K562 (cell line): Measurements from ENCODE around the gene GAB2. TPM values are rescaled to one million over a fixed set of nuclear protein-coding genes. Genes with fewer than 3 reads are reported as not detected.
A peak's percentile ranks its signal among the peaks of the same experiment; 100 is the strongest.

Source experiments
- CBFB ChIP-seq: sonication (generic); formaldehyde crosslinking; IDR thresholded peaks from 2 replicates; pipeline ENCODE4 v1.4.0; 2020; ENCODE audit warnings: mild to moderate bottlenecking, missing genetic modification reagents
- FOXP4 ChIP-seq: sonication (generic); formaldehyde crosslinking; IDR thresholded peaks from 2 replicates; pipeline ENCODE4 v1.8.0; 2022; ENCODE audit warnings: mild to moderate bottlenecking, missing genetic modification reagents, borderline replicate concordance
- HCFC1 ChIP-seq: IDR thresholded peaks from 2 replicates; pipeline ENCODE4 v1.6.1; 2012; ENCODE audit warnings: low read depth, low read length, improper control_type of control experiment
- MBD2 ChIP-seq: sonication (generic); IDR thresholded peaks from 2 replicates; pipeline ENCODE4 v1.6.1; 2016; ENCODE audit warnings: low read depth, borderline replicate concordance
- NCOA4 ChIP-seq: fragments of 450-650 bp; IDR thresholded peaks from 2 replicates; pipeline ENCODE4 v1.6.1; 2018; ENCODE audit warnings: mild to moderate bottlenecking; ENCODE audit not compliant: partially characterized antibody
- PHF8 ChIP-seq: fragments of 200-600 bp; sonication (generic); IDR thresholded peaks from 2 replicates; pipeline ENCODE4 v1.6.1; 2012; ENCODE audit warnings: mixed run types, mild to moderate bottlenecking, inconsistent platforms, low read length, moderate library complexity, borderline replicate concordance
- RBM25 ChIP-seq: fragments of 200-400 bp; formaldehyde crosslinking; IDR thresholded peaks from 2 replicates; pipeline ENCODE4 v1.6.1; 2018; ENCODE audit warnings: low read length, low read depth, moderate library complexity; ENCODE audit not compliant: severe bottlenecking
- SIN3A ChIP-seq, 2 experiments: fragments of 150-350 bp in 1 of 2; IDR thresholded peaks; 2 replicates each; pipeline ENCODE4 v1.6.1; 2011 to 2016; ENCODE audit warnings: borderline replicate concordance in 2 of 2, low read depth in 2 of 2, low read length in 2 of 2, mild to moderate bottlenecking in 2 of 2, moderate library complexity in 2 of 2; ENCODE audit not compliant: control insufficient read depth in 1 of 2
- SREBF1 ChIP-seq: fragments of 150-350 bp; IDR thresholded peaks from 2 replicates; pipeline ENCODE4 v1.6.1; 2014; ENCODE audit warnings: antibody characterized with exemption, low read depth, low read length, borderline replicate concordance
- SRF ChIP-seq, 2 experiments: fragments of 250-450, 450-650 bp in 1 of 2; sonication (Bioruptor Pico) in 1 of 2; sonication (generic) in 1 of 2; formaldehyde crosslinking; IDR thresholded peaks; 2 replicates each; pipeline versions ENCODE4 v1.5.0 to v1.5.1; 2020 to 2022; ENCODE audit warnings: mild to moderate bottlenecking in 1 of 2, missing genetic modification reagents in 1 of 2
- YY1 ChIP-seq, 3 experiments: IDR thresholded peaks; 2 replicates each; pipeline ENCODE4 v1.6.1; 2011; ENCODE audit warnings: low read length in 2 of 3, mild to moderate bottlenecking in 2 of 3, moderate library complexity in 2 of 3, borderline replicate concordance in 1 of 3, control low read depth in 1 of 3, low read depth in 1 of 3; ENCODE audit not compliant: insufficient read depth in 3 of 3, insufficient replicate concordance in 2 of 3, control insufficient read depth in 1 of 3, insufficient read length in 1 of 3; ENCODE audit errors: extremely low read depth in 1 of 3
- ZBTB7A ChIP-seq: IDR thresholded peaks from 2 replicates; pipeline ENCODE4 v1.6.1; 2011; ENCODE audit warnings: low read depth, mild to moderate bottlenecking, low read length, moderate library complexity, borderline replicate concordance; ENCODE audit not compliant: control insufficient read depth
- ZNF551 ChIP-seq: fragments of 250-450 bp; sonication (Bioruptor Pico); IDR thresholded peaks from 2 replicates; pipeline ENCODE4 v1.5.0; 2021; ENCODE audit warnings: mild to moderate bottlenecking, moderate library complexity
- ZNF668 ChIP-seq: fragments of 250-450 bp; sonication (Bioruptor Pico); IDR thresholded peaks from 2 replicates; pipeline ENCODE4 v1.8.0; 2022; ENCODE audit warnings: mild to moderate bottlenecking, inconsistent platforms
- ZNF707 ChIP-seq: fragments of 250-450 bp; sonication (Bioruptor Pico); conservative IDR thresholded peaks from 2 replicates; pipeline ENCODE4 v1.8.0; 2022; ENCODE audit warnings: inconsistent platforms, mild to moderate bottlenecking, moderate library complexity
- polyA plus RNA-seq, 8 experiments: library from polyadenylated mRNA; depleted of rRNA in 4 of 8; stranded (reverse) in 5 of 8; unstranded in 3 of 8; fragments of >200 nt; fragmentation: Nextera tagmentation in 2 of 8; fragmentation: Illumina TruSeq in 1 of 8; extraction: Ambion mirVana in 2 of 8; extraction: Trizol in 1 of 8; gene quantifications; 2 replicates each; pipeline versions ENCODE4 v1.2.1 to v1.2.3, GENCODE V29; 2011 to 2014; ENCODE audit warnings: inconsistent platforms in 1 of 8, missing spikeins in 1 of 8
- total RNA-seq, 7 experiments: library from RNA; depleted of rRNA in 6 of 7; stranded (reverse); fragments of >200 nt in 6 of 7; fragmentation: Illumina TruSeq in 2 of 7; extraction: Trizol in 2 of 7; gene quantifications; 2 replicates each; pipeline versions ENCODE4 v1.2.1 to v1.2.3, GENCODE V29; 2011 to 2021; ENCODE audit warnings: low replicate concordance in 1 of 7
- TF ChIP-seq, protein P1 (sequence below): fragments of 450-650 bp; IDR thresholded peaks from 2 replicates; pipeline ENCODE4 v1.6.1; 2017; ENCODE audit warnings: antibody characterized with exemption, mild to moderate bottlenecking
- TF ChIP-seq, protein P2 (sequence below), 2 experiments: fragments of 450-650 bp in 1 of 2; sonication (generic) in 1 of 2; formaldehyde crosslinking in 1 of 2; IDR thresholded peaks in 1 of 2; conservative IDR thresholded peaks in 1 of 2; 2 replicates each; pipeline versions ENCODE4 v1.6.1 to v1.8.1; 2016 to 2023; ENCODE audit warnings: mild to moderate bottlenecking in 2 of 2, moderate library complexity in 2 of 2, inconsistent platforms in 1 of 2, missing genetic modification reagents in 1 of 2

GAB2 gene
- total and polyA plus RNA-seq, 9 of the 15 experiments (the other 6 are each of a cell fraction or from before 2014, with no cell fraction given): 2.3 to 35.2 (median 16.1) TPM

DNA sequence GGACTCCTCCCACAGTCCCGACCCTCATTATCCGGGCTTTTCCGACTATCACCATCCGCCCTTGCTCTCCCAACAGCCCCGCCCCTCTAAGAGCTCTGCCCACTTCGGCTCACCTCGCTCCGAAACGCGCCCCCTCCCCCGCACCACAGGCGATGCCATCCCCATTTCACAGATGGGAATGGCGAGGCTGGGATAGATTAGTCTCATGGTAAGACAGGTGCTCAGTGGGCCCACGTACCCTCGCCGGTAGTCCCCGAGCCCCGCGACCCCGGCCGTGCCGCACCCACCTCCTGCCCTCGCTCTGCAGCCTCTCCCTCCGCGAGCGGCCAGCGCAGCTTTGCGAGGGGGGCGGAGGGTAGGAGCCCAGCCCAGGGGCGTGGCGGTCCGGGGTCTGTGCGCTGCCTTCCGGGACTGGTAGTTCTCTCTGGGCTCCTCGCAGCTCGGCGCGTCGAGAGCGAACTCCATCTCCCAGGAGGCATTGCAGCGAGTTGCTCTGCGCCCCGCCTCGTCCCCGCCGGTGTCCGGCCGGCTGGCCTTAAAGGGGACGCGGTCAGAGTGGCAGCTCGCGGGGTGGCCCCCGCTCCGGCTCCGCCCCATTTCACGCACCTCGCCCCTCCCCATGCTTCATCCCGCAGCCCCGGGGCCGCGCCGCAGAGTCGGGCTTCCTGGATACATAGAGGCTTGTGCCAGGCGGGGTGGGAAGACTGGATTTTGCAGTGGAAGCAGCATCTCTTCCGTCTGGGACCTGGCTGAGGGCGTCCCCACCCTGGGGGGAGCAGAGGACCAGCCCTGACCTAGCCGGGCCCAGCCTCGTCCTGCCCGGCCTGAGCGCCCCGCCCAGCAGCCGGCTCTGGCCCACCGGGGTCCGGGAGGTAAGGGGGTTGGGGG, 229.1 kb downstream of the GAB2 start, which contains the start of the genes KCTD21 and USP35 (continued):
- TF ChIP-seq PHF8: peak; percentile 68; the same call in 1 of the 2 replicates
- TF ChIP-seq, protein P1, sequence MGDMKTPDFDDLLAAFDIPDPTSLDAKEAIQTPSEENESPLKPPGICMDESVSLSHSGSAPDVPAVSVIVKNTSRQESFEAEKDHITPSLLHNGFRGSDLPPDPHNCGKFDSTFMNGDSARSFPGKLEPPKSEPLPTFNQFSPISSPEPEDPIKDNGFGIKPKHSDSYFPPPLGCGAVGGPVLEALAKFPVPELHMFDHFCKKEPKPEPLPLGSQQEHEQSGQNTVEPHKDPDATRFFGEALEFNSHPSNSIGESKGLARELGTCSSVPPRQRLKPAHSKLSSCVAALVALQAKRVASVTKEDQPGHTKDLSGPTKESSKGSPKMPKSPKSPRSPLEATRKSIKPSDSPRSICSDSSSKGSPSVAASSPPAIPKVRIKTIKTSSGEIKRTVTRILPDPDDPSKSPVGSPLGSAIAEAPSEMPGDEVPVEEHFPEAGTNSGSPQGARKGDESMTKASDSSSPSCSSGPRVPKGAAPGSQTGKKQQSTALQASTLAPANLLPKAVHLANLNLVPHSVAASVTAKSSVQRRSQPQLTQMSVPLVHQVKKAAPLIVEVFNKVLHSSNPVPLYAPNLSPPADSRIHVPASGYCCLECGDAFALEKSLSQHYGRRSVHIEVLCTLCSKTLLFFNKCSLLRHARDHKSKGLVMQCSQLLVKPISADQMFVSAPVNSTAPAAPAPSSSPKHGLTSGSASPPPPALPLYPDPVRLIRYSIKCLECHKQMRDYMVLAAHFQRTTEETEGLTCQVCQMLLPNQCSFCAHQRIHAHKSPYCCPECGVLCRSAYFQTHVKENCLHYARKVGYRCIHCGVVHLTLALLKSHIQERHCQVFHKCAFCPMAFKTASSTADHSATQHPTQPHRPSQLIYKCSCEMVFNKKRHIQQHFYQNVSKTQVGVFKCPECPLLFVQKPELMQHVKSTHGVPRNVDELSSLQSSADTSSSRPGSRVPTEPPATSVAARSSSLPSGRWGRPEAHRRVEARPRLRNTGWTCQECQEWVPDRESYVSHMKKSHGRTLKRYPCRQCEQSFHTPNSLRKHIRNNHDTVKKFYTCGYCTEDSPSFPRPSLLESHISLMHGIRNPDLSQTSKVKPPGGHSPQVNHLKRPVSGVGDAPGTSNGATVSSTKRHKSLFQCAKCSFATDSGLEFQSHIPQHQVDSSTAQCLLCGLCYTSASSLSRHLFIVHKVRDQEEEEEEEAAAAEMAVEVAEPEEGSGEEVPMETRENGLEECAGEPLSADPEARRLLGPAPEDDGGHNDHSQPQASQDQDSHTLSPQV: peak; percentile 70; the same call in 1 of the 2 replicates
- TF ChIP-seq FOXP4: peak; percentile 79; the same call in 1 of the 2 replicates
- TF ChIP-seq NCOA4: peak; percentile 89
- peak; percentile 57; the same call in 1 of the 2 replicates for TF ChIP-seq SREBF1
- peak in 1 of 2 experiments; percentile 79; a peak in 1 of 4 replicates for TF ChIP-seq SRF (CRISPR knock-in tag; IDR thresholded peaks at IDR 0.05)
- TF ChIP-seq YY1 (IDR thresholded peaks at IDR 0.05; ENCODE audit: borderline replicate concordance in 1 of 3, control insufficient read depth in 1 of 3, extremely low read depth in 1 of 3, insufficient read depth in 3 of 3, insufficient read length in 1 of 3, insufficient replicate concordance in 2 of 3, low read depth in 1 of 3, low read length in 2 of 3): peak in 1 of 3 experiments; percentile 7
- peak; percentile 98 for TF ChIP-seq HCFC1
- TF ChIP-seq ZNF551: no peak
- TF ChIP-seq SIN3A (IDR thresholded peaks at IDR 0.05; ENCODE audit: borderline replicate concordance in 2 of 2, control insufficient read depth in 1 of 2, low read depth in 2 of 2, low read length in 2 of 2): peak; percentile 71 to 90; a peak in 2 of 4 replicates
- peak; percentile 70 for TF ChIP-seq MBD2
- peak; percentile 99 for TF ChIP-seq RBM25
- TF ChIP-seq, protein P2, sequence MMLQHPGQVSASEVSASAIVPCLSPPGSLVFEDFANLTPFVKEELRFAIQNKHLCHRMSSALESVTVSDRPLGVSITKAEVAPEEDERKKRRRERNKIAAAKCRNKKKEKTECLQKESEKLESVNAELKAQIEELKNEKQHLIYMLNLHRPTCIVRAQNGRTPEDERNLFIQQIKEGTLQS (IDR thresholded peaks at IDR 0.05): no peak
- TF ChIP-seq, protein P2 (CRISPR knock-in tag; conservative IDR thresholded peaks at IDR 0.05): no peak
- TF ChIP-seq ZNF668 (CRISPR knock-in tag): no peak
- no peak for TF ChIP-seq CBFB (CRISPR knock-in tag)
- peak; percentile 81 for TF ChIP-seq ZBTB7A
- no peak for TF ChIP-seq ZNF707 (CRISPR knock-in tag)
